ENCODE results near the gene SLC6A4.

DNA sequence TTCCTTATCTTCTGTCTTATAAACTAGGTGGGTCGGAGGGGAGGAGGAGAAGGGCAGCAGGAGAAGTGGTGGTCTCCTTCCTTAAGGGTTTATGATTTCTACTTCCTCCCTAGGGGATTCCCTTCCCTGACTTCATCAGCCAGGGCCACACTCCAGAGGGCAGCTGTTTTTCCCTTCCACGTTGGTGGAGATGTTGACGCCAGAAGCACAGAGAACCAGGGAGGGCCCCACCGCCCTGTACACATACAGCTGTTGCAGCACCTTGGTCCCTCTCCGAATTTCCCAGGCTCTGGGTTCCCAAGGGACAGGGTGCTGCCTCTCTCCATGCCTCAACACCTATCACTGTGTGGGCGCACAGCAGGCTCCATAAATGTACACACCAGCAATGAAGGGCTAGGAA, 5.6 kb upstream of the SLC6A4 start:
- no peak for TF ChIP-seq CTCF (IDR thresholded peaks at IDR 0.05; ENCODE audit: low read length)
- no peak for TF ChIP-seq EZH2phosphoT487 (IDR thresholded peaks at IDR 0.05; ENCODE audit: low read length)
- no peak for TF ChIP-seq EZH2 (optimal IDR thresholded peaks at IDR 0.05; ENCODE audit: low read depth, low read length)

Measured in MM.1S (cell line).